GM12878 (cell line): Measurements from ENCODE around the gene COL21A1. TPM values are rescaled to one million over a fixed set of nuclear protein-coding genes. Genes with fewer than 3 reads are reported as not detected.

Source experiments
- ATAC-seq: fragments of 200-7000 bp; cut with Tn5 transposase; 3 replicates; pipeline ENCODE4 v1.9.1; 2020; ENCODE audit warnings: mild to moderate bottlenecking, moderate library complexity
- BruUV-seq: library from RNA; stranded (reverse); fragments of 400-500 nt; replicated peaks from 2 replicates; lab custom pipeline; 2021; lab: Mats Ljungman, UMichigan
- CTCF ChIA-PET: fragments of 300-600 bp; sonication (Branson Sonifier 250); formaldehyde crosslinking; extraction: SDS; loops from one replicate; lab custom pipeline; 2021; ENCODE audit warnings: inconsistent platforms; lab: Yijun Ruan, JAX
- POLR2A ChIA-PET: fragments of 350-600 bp; formaldehyde crosslinking; extraction: SDS; loops from one replicate; lab custom pipeline; 2021; ENCODE audit warnings: inconsistent platforms; lab: Charles Lee
- RAD21 ChIA-PET: fragments of 300-600 bp; sonication (Branson Sonifier 250); formaldehyde crosslinking; loops from one replicate; lab custom pipeline; 2023; ENCODE audit warnings: antibody characterized with exemption; ENCODE audit not compliant: unreplicated experiment; lab: Charles Lee
- SMC1A ChIA-PET: fragments of 300-600 bp; sonication (Branson Sonifier 250); formaldehyde crosslinking; loops from one replicate; lab custom pipeline; 2023; ENCODE audit not compliant: unreplicated experiment, uncharacterized antibody; lab: Charles Lee
- DNase-seq: peaks from one replicate; pipeline ENCODE4 v3.0.0-alpha.2; 2011; ENCODE audit warnings: low read depth, low spot score
- FAIRE-seq: peaks from 3 replicates; lab custom pipeline; 2011; peaks lifted over from hg19 to GRCh38; lab: Jason Lieb, UNC
- H2AFZ ChIP-seq: 2 replicates; pipeline ENCODE4 v1.6.0; 2011; ENCODE audit warnings: low read depth, low read length, control low read depth; ENCODE audit not compliant: control insufficient read depth
- H3K27ac ChIP-seq: 2 replicates; pipeline ENCODE4 v1.5.1; 2011; ENCODE audit warnings: control low read depth; ENCODE audit not compliant: control insufficient read depth, insufficient read depth
- H3K27me3 ChIP-seq, 2 experiments: replicated peaks in 1 of 2; 2 replicates each; pipeline versions ENCODE4 v1.6.0 to v1.6.1; 2011; ENCODE audit warnings: low read length in 1 of 2; ENCODE audit not compliant: control insufficient read depth in 2 of 2, insufficient read depth in 2 of 2
- H3K36me3 ChIP-seq, 2 experiments: 2 replicates each; pipeline ENCODE4 v1.5.1; 2011; ENCODE audit warnings: low read length in 1 of 2; ENCODE audit not compliant: control insufficient read depth in 2 of 2, insufficient read depth in 2 of 2
- H3K4me1 ChIP-seq: 2 replicates; pipeline ENCODE4 v1.6.1; 2011; ENCODE audit warnings: mild to moderate bottlenecking, low read length, moderate library complexity, mixed read lengths; ENCODE audit not compliant: control insufficient read depth, insufficient read depth
- H3K4me2 ChIP-seq: 2 replicates; pipeline ENCODE4 v1.6.0; 2011; ENCODE audit warnings: control low read depth; ENCODE audit not compliant: control insufficient read depth, insufficient read depth
- H3K4me3 ChIP-seq: fragments of 200-600 bp; sonication (generic); 2 replicates; pipeline ENCODE4 v1.5.1; 2016
- H3K79me2 ChIP-seq: 2 replicates; pipeline ENCODE4 v1.6.0; 2011; ENCODE audit warnings: low read length; ENCODE audit not compliant: control insufficient read depth, insufficient read depth
- H3K9ac ChIP-seq: 2 replicates; pipeline ENCODE4 v1.8.0; 2011; ENCODE audit warnings: low read length, control low read depth, mixed read lengths; ENCODE audit not compliant: control insufficient read depth, insufficient read depth
- H3K9me3 ChIP-seq: replicated peaks from 3 replicates; pipeline ENCODE4 v1.5.1; 2011; ENCODE audit warnings: mild to moderate bottlenecking, low read length; ENCODE audit not compliant: control insufficient read depth, insufficient read depth
- H4K20me1 ChIP-seq: 2 replicates; pipeline ENCODE4 v1.6.0; 2011; ENCODE audit not compliant: control insufficient read depth, insufficient read depth
- CBX3 ChIP-seq: fragments of 200-600 bp; sonication (generic); IDR thresholded peaks from 2 replicates; pipeline ENCODE4 v1.6.1; 2016; ENCODE audit warnings: low read depth, borderline replicate concordance
- CEBPB ChIP-seq, 2 experiments: fragments of 150-350 bp in 1 of 2; IDR thresholded peaks; 2 replicates each; pipeline ENCODE4 v1.6.1; 2012 to 2014; ENCODE audit warnings: low read depth in 2 of 2, low read length in 2 of 2, borderline replicate concordance in 1 of 2, inconsistent platforms in 1 of 2
- ESRRA ChIP-seq: IDR thresholded peaks from 2 replicates; pipeline ENCODE4 v1.6.1; 2012; ENCODE audit warnings: mild to moderate bottlenecking, low read length, improper control_type of control experiment
- HCFC1 ChIP-seq: fragments of 150-350 bp; IDR thresholded peaks from 2 replicates; pipeline ENCODE4 v1.6.1; 2014; ENCODE audit warnings: low read length
- KDM1A ChIP-seq: fragments of 200-600 bp; sonication (generic); IDR thresholded peaks from 2 replicates; pipeline ENCODE4 v1.6.1; 2016; ENCODE audit warnings: borderline replicate concordance
- MAX ChIP-seq: IDR thresholded peaks from 2 replicates; pipeline ENCODE4 v1.6.1; 2012; ENCODE audit warnings: low read depth, low read length, improper control_type of control experiment
- MTA2 ChIP-seq: fragments of 450-650 bp; IDR thresholded peaks from 2 replicates; pipeline ENCODE4 v1.6.1; 2016; ENCODE audit warnings: low read depth, mild to moderate bottlenecking, moderate library complexity
- SKIL ChIP-seq: fragments of 450-650 bp; IDR thresholded peaks from 2 replicates; pipeline ENCODE4 v1.6.1; 2017; ENCODE audit warnings: mild to moderate bottlenecking, low read depth, inconsistent platforms; ENCODE audit not compliant: poor library complexity, severe bottlenecking
- YBX1 ChIP-seq: fragments of 450-650 bp; IDR thresholded peaks from 2 replicates; pipeline ENCODE4 v1.6.1; 2016; ENCODE audit warnings: antibody characterized with exemption
- ZNF24 ChIP-seq: fragments of 450-650 bp; IDR thresholded peaks from 2 replicates; pipeline ENCODE4 v1.6.1; 2017; ENCODE audit warnings: antibody characterized with exemption, mild to moderate bottlenecking
- WGBS: methylation state at CpG from one replicate; pipeline ENCODE4 v1.1.6; 2016; ENCODE audit warnings: low lambda C conversion rate; ENCODE audit not compliant: insufficient replicate concordance, insufficient coverage; ENCODE audit errors: missing lambda C conversion rate; 5-methylcytosine and 5-hydroxymethylcytosine counted together
- in situ Hi-C: fragments of 300-500 bp; cut with MboI; formaldehyde crosslinking; loops from 9 replicates; pipeline ENCODE4 v1.14.3; 2018; ENCODE audit warnings: mixed read lengths
- intact Hi-C: fragments of 100-400 bp; cut with micrococcal nuclease; formaldehyde crosslinking; loops from one replicate; pipeline ENCODE4 v1.14.2; 2022; ENCODE audit not compliant: unreplicated experiment
- polyA plus RNA-seq, 11 experiments: library from polyadenylated mRNA; depleted of rRNA in 4 of 11; unstranded in 6 of 11; stranded (reverse) in 5 of 11; fragments of >200 nt; fragmentation: Nextera tagmentation in 4 of 11; fragmentation: Illumina TruSeq in 1 of 11; extraction: Ambion mirVana in 4 of 11; extraction: Trizol in 1 of 11; gene quantifications; 1 replicate in 1 of 11; 2 replicates in 10 of 11; pipeline versions ENCODE4 v1.2.1 to v1.2.3, GENCODE V29; 2011 to 2016; ENCODE audit warnings: inconsistent platforms in 2 of 11, missing spikeins in 2 of 11, low read depth in 1 of 11
- total RNA-seq, 4 experiments: library from RNA; depleted of rRNA in 3 of 4; stranded (reverse); fragments of >200 nt in 3 of 4; fragmentation: Illumina TruSeq in 1 of 4; extraction: Trizol in 1 of 4; gene quantifications; 2 replicates each; pipeline versions ENCODE4 v1.2.1 to v1.2.3, GENCODE V29; 2013 to 2021
- TF ChIP-seq, protein P1 (sequence below): fragments of 450-650 bp; IDR thresholded peaks from 2 replicates; pipeline ENCODE4 v1.6.1; 2016; ENCODE audit warnings: mild to moderate bottlenecking

Gene COL21A1
- total and polyA plus RNA-seq, 10 of the 15 experiments (the other 5 are each of a cell fraction or from before 2014, with no cell fraction given) = 0.10 TPM; not detected in 9

DNA sequence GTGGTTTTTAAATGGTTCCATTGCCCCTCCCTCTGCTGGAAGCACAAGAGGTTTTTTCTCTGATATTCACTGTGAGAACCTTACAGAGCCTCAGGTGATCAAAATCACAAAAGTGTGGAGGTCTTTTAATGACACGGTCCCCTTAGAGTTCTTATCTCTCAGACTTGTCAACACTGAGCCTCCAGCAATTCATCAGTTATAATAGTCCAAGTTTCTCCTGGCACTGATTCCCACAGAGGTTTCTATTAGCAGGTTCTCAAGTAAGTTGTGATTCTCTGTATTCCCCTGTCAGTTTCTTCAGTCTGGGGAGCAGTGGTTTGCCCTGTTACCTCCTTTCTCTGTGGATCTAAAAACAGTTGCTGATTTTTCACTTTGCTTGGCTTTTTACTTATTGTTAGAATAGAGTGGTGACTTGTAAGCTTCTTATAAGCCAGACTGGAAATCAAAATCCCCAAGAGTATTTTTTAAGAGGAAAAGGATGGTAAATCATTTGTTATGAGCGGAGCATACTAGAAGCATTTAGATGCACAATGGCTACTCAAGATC, 214.6 kb downstream of the COL21A1 start:
- no peaks in the 10 kb centered on the region for H3K79me2 ChIP-seq
- CTCF ChIA-PET = no interaction called here
- no peak overlapping the region for H3K4me2 ChIP-seq
- WGBS = 43% methylated on average over 2 of the region's 2 CpGs
- intact Hi-C loops = no loop called here
- BruUV-seq = no TSS peak
- POLR2A ChIA-PET = no interaction called here
- no peaks in the 10 kb centered on the region for H4K20me1 ChIP-seq
- no peak overlapping the region for H3K4me3 ChIP-seq
- FAIRE-seq (no peak), DNase-seq (no peak), ATAC-seq (no peak)
- H3K27ac ChIP-seq = no peak overlapping the region
- no peak overlapping the region for H3K9ac ChIP-seq
- SMC1A ChIA-PET = no interaction called here
- no peaks in the 10 kb centered on the region for H3K4me1 ChIP-seq
- RAD21 ChIA-PET = no interaction called here
- no peaks in the 10 kb centered on the region for H3K9me3 ChIP-seq
- no peak overlapping the region for H2AFZ ChIP-seq
- TF ChIP-seq ESRRA (no peak), HCFC1 (no peak), CEBPB (IDR thresholded peaks at IDR 0.05; ENCODE audit: borderline replicate concordance in 1 of 2, low read depth in 2 of 2, low read length in 2 of 2) (no peak), MTA2 (no peak), YBX1 (no peak), ZNF24 (no peak), SKIL (no peak), CBX3 (no peak), KDM1A (no peak), MAX (no peak)
- TF ChIP-seq, protein P1, sequence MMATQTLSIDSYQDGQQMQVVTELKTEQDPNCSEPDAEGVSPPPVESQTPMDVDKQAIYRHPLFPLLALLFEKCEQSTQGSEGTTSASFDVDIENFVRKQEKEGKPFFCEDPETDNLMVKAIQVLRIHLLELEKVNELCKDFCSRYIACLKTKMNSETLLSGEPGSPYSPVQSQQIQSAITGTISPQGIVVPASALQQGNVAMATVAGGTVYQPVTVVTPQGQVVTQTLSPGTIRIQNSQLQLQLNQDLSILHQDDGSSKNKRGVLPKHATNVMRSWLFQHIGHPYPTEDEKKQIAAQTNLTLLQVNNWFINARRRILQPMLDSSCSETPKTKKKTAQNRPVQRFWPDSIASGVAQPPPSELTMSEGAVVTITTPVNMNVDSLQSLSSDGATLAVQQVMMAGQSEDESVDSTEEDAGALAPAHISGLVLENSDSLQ = no peak
- TF ChIP-seq, all 136 proteins: peak for 0
- in situ Hi-C loops = no loop called here
- Histone ChIP-seq H3K27me3 (no peaks in the 10 kb centered on the region), H3K36me3 (no peaks in the 10 kb centered on the region)
